ENCODE measurements around the gene JAK2. TPM values are rescaled to one million over a fixed set of nuclear protein-coding genes. Genes with fewer than 3 reads are reported as not detected.

The JAK2 gene
- total RNA-seq, 2 experiments from 2014 or later = 4.4 to 11.4 TPM

- no peaks in the 10 kb centered on the region for H3K79me2 ChIP-seq (ENCODE audit: insufficient read depth, low read depth, low read length)
- no peak for TF ChIP-seq EZH2phosphoT487 (IDR thresholded peaks at IDR 0.05; ENCODE audit: borderline replicate concordance, low read depth, low read length)
- no peak for TF ChIP-seq CTCF (conservative IDR thresholded peaks at IDR 0.05; ENCODE audit: low read length)
- intact Hi-C loops (cut with micrococcal nuclease; ENCODE audit: unreplicated experiment) = no loop called here
- H3K4me3 ChIP-seq (ENCODE audit: low read depth, low read length, poor library complexity, severe bottlenecking) = no peak overlapping the region
- no peak overlapping the region for H2AFZ ChIP-seq (ENCODE audit: low read length)
- ChIA-PET CTCF (ENCODE audit: unreplicated experiment) (no interaction called here), POLR2A (interaction anchor here (0.6 kb wide), 1 partner anchor 318 kb away, joined by 4 read pairs; no protein-coding TSS in a partner anchor)
- no peaks in the 10 kb centered on the region for H4K20me1 ChIP-seq (ENCODE audit: insufficient read depth, low read length)
- H3K9me3 ChIP-seq (ENCODE audit: low read length) = no peaks in the 10 kb centered on the region
- no peak for DNase-seq (ENCODE audit: low spot score)
- no peak overlapping the region for H3K27ac ChIP-seq (ENCODE audit: low read depth, low read length, poor library complexity, severe bottlenecking)
- H3K4me1 ChIP-seq (ENCODE audit: insufficient read depth, low read length, poor library complexity, severe bottlenecking) = no peaks in the 10 kb centered on the region
- H3K4me2 ChIP-seq (ENCODE audit: low read length) = no peak overlapping the region
- H3K9me2 ChIP-seq (ENCODE audit: insufficient read depth, low read length) = no peaks in the 10 kb centered on the region
- no TSS peak for BruUV-seq (replicated peaks)
- H3K36me3 ChIP-seq (ENCODE audit: insufficient read depth, low read length) = no peaks in the 10 kb centered on the region; the same call in 1 of the 2 replicates
Observed at GRCh38 chr9:4962085-4962484, 23.0 kb upstream of the JAK2 start.

- no peaks in the 10 kb centered on the region; the same call in 1 of the 2 replicates for H3K36me3 ChIP-seq (ENCODE audit: insufficient read depth, low read length)
- DNase-seq (ENCODE audit: low spot score) = no peak
- H3K4me3 ChIP-seq (ENCODE audit: low read depth, low read length, poor library complexity, severe bottlenecking) = no peak overlapping the region
- no peaks in the 10 kb centered on the region for H3K4me1 ChIP-seq (ENCODE audit: insufficient read depth, low read length, poor library complexity, severe bottlenecking)
- no peaks in the 10 kb centered on the region for H3K9me3 ChIP-seq (ENCODE audit: low read length)
- H3K79me2 ChIP-seq (ENCODE audit: insufficient read depth, low read depth, low read length) = no peaks in the 10 kb centered on the region
- POLR2A ChIA-PET = interaction anchor here (0.9 kb wide), 1 partner anchor 473 kb away, joined by 6 read pairs; the partner anchor contains the start of gene PLGRKT
- H4K20me1 ChIP-seq (ENCODE audit: insufficient read depth, low read length) = no peaks in the 10 kb centered on the region
- H3K27ac ChIP-seq (ENCODE audit: low read depth, low read length, poor library complexity, severe bottlenecking) = no peak overlapping the region
- CTCF ChIA-PET (ENCODE audit: unreplicated experiment) = no interaction called here
- TF ChIP-seq CTCF (conservative IDR thresholded peaks at IDR 0.05; ENCODE audit: low read length) (no peak), EZH2phosphoT487 (IDR thresholded peaks at IDR 0.05; ENCODE audit: borderline replicate concordance, low read depth, low read length) (no peak)
- no peak overlapping the region for H2AFZ ChIP-seq (ENCODE audit: low read length)
- no peaks in the 10 kb centered on the region for H3K9me2 ChIP-seq (ENCODE audit: insufficient read depth, low read length)
- intact Hi-C loops (cut with micrococcal nuclease; ENCODE audit: unreplicated experiment) = no loop called here
- H3K4me2 ChIP-seq (ENCODE audit: low read length) = no peak overlapping the region
- no TSS peak for BruUV-seq (replicated peaks)
Observed at GRCh38 chr9:4964540-4964939, 20.5 kb upstream of the JAK2 start.

GRCh38 chr9:4965174-4965821 lies 19.8 kb upstream of the JAK2 start:
- Histone ChIP-seq H3K4me2 (ENCODE audit: low read length) (no peak overlapping the region), H3K9me2 (ENCODE audit: insufficient read depth, low read length) (no peaks in the 10 kb centered on the region), H4K20me1 (ENCODE audit: insufficient read depth, low read length) (no peaks in the 10 kb centered on the region), H3K4me3 (ENCODE audit: low read depth, low read length, poor library complexity, severe bottlenecking) (no peak overlapping the region), H3K9me3 (ENCODE audit: low read length) (no peaks in the 10 kb centered on the region), H3K79me2 (ENCODE audit: insufficient read depth, low read depth, low read length) (no peaks in the 10 kb centered on the region), H3K27ac (ENCODE audit: low read depth, low read length, poor library complexity, severe bottlenecking) (no peak overlapping the region), H3K4me1 (ENCODE audit: insufficient read depth, low read length, poor library complexity, severe bottlenecking) (no peaks in the 10 kb centered on the region), H2AFZ (ENCODE audit: low read length) (no peak overlapping the region), H3K36me3 (ENCODE audit: insufficient read depth, low read length) (no peaks in the 10 kb centered on the region; the same call in 1 of the 2 replicates)
- ChIA-PET CTCF (ENCODE audit: unreplicated experiment) (no interaction called here), POLR2A (no interaction called here)
- intact Hi-C loops (cut with micrococcal nuclease; ENCODE audit: unreplicated experiment) = no loop called here
- no peak for DNase-seq (ENCODE audit: low spot score)
- TF ChIP-seq EZH2phosphoT487 (IDR thresholded peaks at IDR 0.05; ENCODE audit: borderline replicate concordance, low read depth, low read length) = no peak
- TF ChIP-seq CTCF (conservative IDR thresholded peaks at IDR 0.05; ENCODE audit: low read length) = no peak
- BruUV-seq (replicated peaks) = no TSS peak
